GM10847 (cell line): Measurements from ENCODE around the gene EML1.

ENCODE experiments used
- POLR2A ChIP-seq: IDR thresholded peaks from 2 replicates; pipeline ENCODE4 v1.6.1; 2011; ENCODE audit not compliant: insufficient read length; ENCODE audit errors: extremely low read depth

Gene EML1

DNA sequence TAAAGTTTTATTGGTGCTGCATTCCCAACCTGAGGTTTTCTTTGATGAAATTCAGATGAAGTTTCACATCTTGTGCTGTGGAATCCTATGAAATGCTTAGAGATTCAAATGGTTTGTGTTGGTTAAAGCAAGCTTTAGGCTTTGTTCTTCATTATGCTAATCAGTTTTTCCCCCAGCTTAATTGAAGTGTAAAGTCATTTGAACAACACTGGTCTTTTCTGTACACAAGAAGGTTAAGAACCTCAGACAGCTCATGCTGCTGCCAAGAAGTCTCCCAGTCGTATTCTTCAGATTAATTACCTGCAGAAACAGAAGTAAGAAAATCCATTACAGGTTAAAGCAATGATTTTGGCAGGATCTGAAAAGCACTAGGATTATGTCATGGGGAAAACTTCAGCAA lies 48.9 kb downstream of the EML1 start:
- TF ChIP-seq POLR2A: no peak

GRCh38 chr14:99846808-99847207 lies 53.6 kb downstream of the EML1 start:
- no peak for TF ChIP-seq POLR2A

DNA sequence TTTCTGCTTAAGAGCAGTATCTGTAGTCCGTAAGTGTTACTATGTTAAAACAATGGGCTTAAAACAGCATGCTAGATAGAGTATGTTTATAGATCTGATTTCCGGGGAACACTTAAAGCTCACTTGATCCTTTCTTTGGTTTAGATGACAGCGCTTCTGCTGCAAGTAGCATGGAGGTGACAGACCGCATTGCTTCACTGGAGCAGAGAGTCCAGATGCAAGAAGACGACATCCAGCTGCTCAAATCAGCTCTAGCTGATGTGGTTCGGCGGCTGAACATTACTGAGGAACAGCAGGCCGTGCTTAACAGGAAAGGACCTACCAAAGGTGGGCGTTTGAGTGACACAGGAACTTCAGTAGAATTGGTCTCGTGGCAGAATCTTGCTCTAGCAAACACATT lies 57.5 kb downstream of the EML1 start:
- TF ChIP-seq POLR2A: no peak

GRCh38 chr14:99852578-99852977 lies 59.4 kb downstream of the EML1 start:
- TF ChIP-seq POLR2A: no peak

- no peak for TF ChIP-seq POLR2A
These were observed 60.0 kb downstream of the EML1 start for GRCh38 chr14:99853206-99853605.

DNA sequence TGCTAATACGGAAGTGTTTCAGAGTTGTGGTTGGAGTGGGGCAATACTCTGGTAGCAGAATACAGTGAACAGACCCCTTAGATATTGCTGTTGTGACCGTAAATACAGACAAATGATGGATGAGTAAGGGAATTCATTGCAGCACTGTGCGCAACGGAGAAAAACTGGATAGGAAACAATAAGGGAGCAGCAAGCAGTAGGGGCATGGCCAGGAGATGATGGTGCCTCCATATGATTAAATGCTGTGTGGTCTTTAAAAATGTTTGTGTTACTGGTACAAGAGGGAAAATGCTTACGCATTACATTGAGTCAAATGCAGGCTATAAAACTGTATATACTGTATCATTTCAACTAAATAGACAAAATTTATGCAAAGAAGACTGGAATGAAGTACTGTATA lies 61.6 kb downstream of the EML1 start:
- no peak for TF ChIP-seq POLR2A

DNA sequence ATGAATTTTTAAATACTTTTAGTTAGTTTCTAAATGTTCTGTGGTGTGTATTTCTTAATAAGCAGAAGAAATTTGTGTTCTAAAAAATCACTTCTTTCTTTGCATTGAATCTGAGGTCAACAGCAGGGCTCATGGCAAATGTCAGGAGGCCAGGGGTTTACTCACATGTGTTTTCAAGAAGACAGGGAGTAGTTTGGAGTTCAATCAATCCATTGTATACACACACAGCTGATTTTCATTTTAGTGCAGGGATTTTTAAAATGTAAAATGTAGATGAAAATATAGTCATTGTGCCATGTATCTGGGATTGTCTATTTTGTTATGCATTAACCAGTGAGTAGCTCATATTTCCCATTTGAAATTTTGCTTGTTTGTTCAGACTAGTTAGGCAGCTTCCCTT lies 62.1 kb downstream of the EML1 start:
- no peak for TF ChIP-seq POLR2A

GRCh38 chr14:99857551-99857950 lies 64.3 kb downstream of the EML1 start:
- no peak for TF ChIP-seq POLR2A

GRCh38 chr14:99860219-99860618 lies 67.0 kb downstream of the EML1 start:
- TF ChIP-seq POLR2A: no peak

GRCh38 chr14:99862136-99862535 lies 68.9 kb downstream of the EML1 start:
- no peak for TF ChIP-seq POLR2A

DNA sequence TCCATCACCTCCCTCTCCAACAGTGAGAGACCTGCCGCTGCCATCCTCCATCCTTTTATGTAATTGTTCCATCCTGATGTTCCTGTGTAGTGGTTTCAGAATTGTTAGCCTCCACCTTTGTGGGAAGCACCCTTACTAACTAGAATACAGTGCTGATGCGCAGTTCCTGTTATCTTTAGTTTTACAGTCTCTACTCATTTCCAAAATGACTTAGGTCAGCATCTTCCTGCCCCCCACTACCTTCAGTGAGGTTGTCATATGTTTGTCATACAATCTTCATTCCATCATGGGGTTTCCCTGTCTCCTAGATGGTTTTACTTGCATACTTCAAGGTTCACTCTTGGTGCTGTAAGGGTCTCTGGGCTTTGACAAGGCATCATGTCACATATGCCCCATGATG lies 69.8 kb downstream of the EML1 start:
- no peak for TF ChIP-seq POLR2A

DNA sequence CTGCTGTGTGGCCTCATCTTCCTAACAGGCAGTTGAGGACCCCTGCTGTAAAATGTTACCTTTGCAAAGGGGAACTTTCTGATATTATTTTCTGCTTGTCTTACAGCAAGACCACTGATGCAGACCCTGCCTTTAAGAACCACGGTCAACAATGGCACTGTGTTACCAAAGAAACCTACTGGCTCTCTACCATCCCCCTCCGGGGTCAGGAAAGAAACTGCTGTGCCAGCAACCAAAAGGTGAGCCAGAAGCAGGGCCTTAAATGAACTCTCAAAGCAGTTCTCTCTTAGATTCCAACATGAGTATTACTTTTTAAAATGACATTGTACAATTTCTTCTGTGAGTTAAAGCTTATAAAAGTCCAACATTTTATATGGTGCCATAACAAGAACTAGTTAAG lies 72.2 kb downstream of the EML1 start:
- no peak for TF ChIP-seq POLR2A

GRCh38 chr14:99870617-99871016 lies 77.4 kb downstream of the EML1 start:
- TF ChIP-seq POLR2A: no peak

GRCh38 chr14:99871771-99872170 lies 78.6 kb downstream of the EML1 start:
- TF ChIP-seq POLR2A: no peak

DNA sequence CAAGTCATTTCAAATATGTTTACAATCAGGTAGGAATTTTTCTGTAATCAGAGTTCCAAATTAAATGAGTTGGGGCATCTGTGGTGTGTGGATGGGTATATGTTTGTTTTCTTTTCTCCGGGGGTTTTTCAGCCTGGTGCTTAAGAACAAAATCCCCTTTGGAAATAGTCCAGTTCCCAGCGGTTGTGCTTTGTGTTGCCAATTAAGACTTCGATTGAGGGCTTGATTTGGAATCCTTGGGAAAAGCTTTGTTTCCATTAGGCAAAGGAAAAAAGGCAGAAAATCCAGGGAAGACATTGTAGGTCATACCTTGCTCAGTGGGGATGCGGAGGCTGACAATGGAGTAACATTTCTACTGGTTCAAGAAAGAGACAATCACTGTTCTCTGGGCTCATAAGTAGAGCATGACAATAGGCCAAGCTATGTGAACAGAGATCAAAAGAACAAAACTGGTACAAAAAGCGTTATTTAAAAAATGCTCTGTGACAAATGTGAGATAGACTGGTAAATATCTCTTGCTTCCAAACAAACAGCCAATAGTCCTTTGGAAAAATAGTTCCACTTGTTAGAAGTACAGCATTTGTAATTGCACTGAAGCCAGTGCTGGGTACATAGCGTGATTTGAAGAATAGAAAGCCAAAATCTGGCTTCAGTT lies 79.7 kb downstream of the EML1 start:
- no peak for TF ChIP-seq POLR2A

- TF ChIP-seq POLR2A: no peak
These were observed 80.4 kb downstream of the EML1 start for GRCh38 chr14:99873653-99874052.

DNA sequence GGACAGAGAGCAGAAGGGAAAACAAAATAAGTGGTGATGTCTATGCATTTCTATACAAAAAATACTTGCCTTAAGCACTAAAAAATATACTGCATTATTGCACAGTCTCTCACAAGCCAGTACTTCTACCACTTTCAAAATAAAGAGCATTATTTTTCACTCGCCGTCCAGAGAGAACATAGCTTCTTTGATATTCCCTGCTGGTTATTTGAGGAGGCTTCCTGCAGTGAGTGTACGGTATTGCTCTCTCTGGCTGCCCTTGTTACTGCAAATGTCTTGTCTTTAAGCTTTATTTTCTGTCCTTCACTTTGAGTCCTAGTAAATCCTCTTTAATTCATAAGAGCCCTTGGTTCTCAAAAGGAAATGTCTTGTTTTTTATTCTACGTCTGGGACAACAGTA lies 81.1 kb downstream of the EML1 start:
- no peak for TF ChIP-seq POLR2A
